GM23248 (cell line): ENCODE results near the gene ARMH4. TPM values are rescaled to one million over a fixed set of nuclear protein-coding genes. Genes with fewer than 3 reads are reported as not detected.

Source experiments
- DNase-seq: peaks from one replicate; pipeline ENCODE4 v3.0.0-alpha.2; 2015
- H2AFZ ChIP-seq: fragments of 200-600 bp; sonication (generic); 2 replicates; pipeline ENCODE4 v1.6.1; 2016; ENCODE audit warnings: antibody characterized with exemption
- H3F3A ChIP-seq: fragments of 200-600 bp; sonication (generic); 2 replicates; pipeline ENCODE4 v1.6.1; 2016; ENCODE audit warnings: mild to moderate bottlenecking, antibody characterized with exemption, mixed run types; ENCODE audit not compliant: insufficient read depth
- H3K27ac ChIP-seq: fragments of 200-600 bp; sonication (generic); 2 replicates; pipeline ENCODE4 v1.5.1; 2016; ENCODE audit warnings: mild to moderate bottlenecking
- H3K27me3 ChIP-seq: fragments of 200-600 bp; sonication (generic); replicated peaks from 2 replicates; pipeline ENCODE4 v1.6.1; 2016; ENCODE audit warnings: mild to moderate bottlenecking; ENCODE audit not compliant: insufficient read depth
- H3K36me3 ChIP-seq: fragments of 200-600 bp; sonication (generic); 2 replicates; pipeline ENCODE4 v1.6.1; 2016; ENCODE audit warnings: low read depth, mild to moderate bottlenecking
- H3K4me1 ChIP-seq: fragments of 200-600 bp; sonication (generic); 2 replicates; pipeline ENCODE4 v1.6.1; 2016; ENCODE audit warnings: mild to moderate bottlenecking; ENCODE audit not compliant: insufficient read depth
- H3K4me2 ChIP-seq: fragments of 200-600 bp; sonication (generic); one replicate; pipeline ENCODE4 v1.6.1; 2016; ENCODE audit warnings: mild to moderate bottlenecking; ENCODE audit not compliant: unreplicated experiment
- H3K4me3 ChIP-seq: fragments of 200-600 bp; sonication (generic); 2 replicates; pipeline ENCODE4 v1.5.1; 2016; ENCODE audit warnings: mild to moderate bottlenecking
- H3K79me2 ChIP-seq: fragments of 200-600 bp; sonication (generic); 2 replicates; pipeline ENCODE4 v1.6.1; 2016; ENCODE audit warnings: mild to moderate bottlenecking; ENCODE audit not compliant: insufficient read depth
- H3K9ac ChIP-seq: fragments of 200-600 bp; sonication (generic); 2 replicates; pipeline ENCODE4 v1.6.1; 2016; ENCODE audit warnings: mild to moderate bottlenecking
- H3K9me2 ChIP-seq: fragments of 200-600 bp; sonication (generic); 2 replicates; pipeline ENCODE4 v1.6.1; 2016; ENCODE audit warnings: mixed run types, mild to moderate bottlenecking, moderate library complexity; ENCODE audit not compliant: insufficient read depth
- H3K9me3 ChIP-seq: fragments of 200-600 bp; sonication (generic); one replicate; pipeline ENCODE4 v1.6.1; 2017; ENCODE audit warnings: low read depth
- H4K20me1 ChIP-seq: fragments of 200-600 bp; sonication (generic); 2 replicates; pipeline ENCODE4 v1.6.0; 2016; ENCODE audit not compliant: insufficient read depth
- EZH2 ChIP-seq: fragments of 200-600 bp; sonication (generic); IDR thresholded peaks from 2 replicates; pipeline ENCODE4 v1.6.1; 2018; ENCODE audit warnings: antibody characterized with exemption, mild to moderate bottlenecking; ENCODE audit not compliant: insufficient read depth, poor library complexity, severe bottlenecking
- EZH2phosphoT487 ChIP-seq: fragments of 200-600 bp; sonication (generic); IDR thresholded peaks from 2 replicates; pipeline ENCODE4 v1.6.1; 2018; ENCODE audit warnings: antibody characterized with exemption, moderate library complexity, mild to moderate bottlenecking, low read depth; ENCODE audit not compliant: insufficient read depth
- WGBS, 2 experiments: methylation state at CpG; one replicate each; pipeline ENCODE4 v1.1.6; 2015 to 2017; ENCODE audit warnings: low lambda C conversion rate in 2 of 2, low coverage in 1 of 2; ENCODE audit errors: missing lambda C conversion rate in 2 of 2; 5-methylcytosine and 5-hydroxymethylcytosine counted together
- in situ Hi-C: fragments of 300-500 bp; cut with MboI; formaldehyde crosslinking; loops from 2 replicates; pipeline ENCODE4 v1.15.0; 2020
- polyA plus RNA-seq: library from polyadenylated mRNA; unstranded; fragments of >200 nt; fragmentation: Nextera tagmentation; extraction: Ambion mirVana; gene quantifications from 2 replicates; pipeline ENCODE4 v1.2.1, GENCODE V29; 2016
- total RNA-seq: library from RNA; depleted of rRNA; stranded (reverse); fragments of >200 nt; shearing (Covaris generic); gene quantifications from 2 replicates; pipeline ENCODE4 v1.2.3, GENCODE V29; 2014

Gene ARMH4
- total and polyA plus RNA-seq, 2 experiments from 2014 or later = 2.9 to 8.7 TPM

GRCh38 chr14:58026967-58027366 lies 125.0 kb downstream of the ARMH4 start:
- no peaks in the 10 kb centered on the region for H3K36me3 ChIP-seq
- no peak overlapping the region for H3K4me2 ChIP-seq
- no peaks in the 10 kb centered on the region for H3K9me3 ChIP-seq
- H3F3A ChIP-seq = no peaks in the 10 kb centered on the region
- no peak overlapping the region for H3K9ac ChIP-seq
- no peak overlapping the region for H3K27ac ChIP-seq
- in situ Hi-C loops = no loop called here
- no peaks in the 10 kb centered on the region for H3K27me3 ChIP-seq
- 78 to 79% methylated on average over 1 of the region's 1 CpG for WGBS, 2 experiments
- no peaks in the 10 kb centered on the region for H3K9me2 ChIP-seq
- no peaks in the 10 kb centered on the region for H3K4me1 ChIP-seq
- DNase-seq = no peak
- no peaks in the 10 kb centered on the region for H3K79me2 ChIP-seq
- no peak for TF ChIP-seq EZH2
- no peak for TF ChIP-seq EZH2phosphoT487
- no peaks in the 10 kb centered on the region for H4K20me1 ChIP-seq
- H2AFZ ChIP-seq = no peak overlapping the region
- H3K4me3 ChIP-seq = no peak overlapping the region

GRCh38 chr14:58026219-58026618 lies 125.8 kb downstream of the ARMH4 start:
- Histone ChIP-seq H3K79me2 (no peaks in the 10 kb centered on the region), H4K20me1 (no peaks in the 10 kb centered on the region), H3K9ac (no peak overlapping the region), H3K9me2 (no peaks in the 10 kb centered on the region), H3K4me1 (no peaks in the 10 kb centered on the region), H3K27me3 (no peaks in the 10 kb centered on the region), H3K9me3 (no peaks in the 10 kb centered on the region), H2AFZ (no peak overlapping the region), H3K27ac (no peak overlapping the region), H3F3A (no peaks in the 10 kb centered on the region), H3K36me3 (no peaks in the 10 kb centered on the region), H3K4me2 (no peak overlapping the region), H3K4me3 (no peak overlapping the region)
- DNase-seq = no peak
- TF ChIP-seq EZH2phosphoT487 = no peak
- TF ChIP-seq EZH2 = no peak
- in situ Hi-C loops = no loop called here
- WGBS, 2 experiments = 38 to 58% methylated on average over 1 of the region's 1 CpG

GRCh38 chr14:58014778-58015177 lies 137.2 kb downstream of the ARMH4 start:
- no peak for TF ChIP-seq EZH2
- TF ChIP-seq EZH2phosphoT487 = no peak
- in situ Hi-C loops = no loop called here
- no peak for DNase-seq
- no peak overlapping the region for H2AFZ ChIP-seq
- H4K20me1 ChIP-seq = no peaks in the 10 kb centered on the region
- no peaks in the 10 kb centered on the region for H3K9me3 ChIP-seq
- no peaks in the 10 kb centered on the region for H3K27me3 ChIP-seq
- no peak overlapping the region for H3K9ac ChIP-seq
- H3K36me3 ChIP-seq = no peaks in the 10 kb centered on the region
- 79 to 84% methylated on average over 2 of the region's 2 CpGs for WGBS, 2 experiments
- H3K9me2 ChIP-seq = no peaks in the 10 kb centered on the region
- no peaks in the 10 kb centered on the region for H3F3A ChIP-seq
- no peak overlapping the region for H3K27ac ChIP-seq
- H3K4me3 ChIP-seq = no peak overlapping the region
- H3K79me2 ChIP-seq = no peaks in the 10 kb centered on the region
- H3K4me1 ChIP-seq = no peaks in the 10 kb centered on the region
- no peak overlapping the region for H3K4me2 ChIP-seq

GRCh38 chr14:58002618-58003017 lies 149.4 kb downstream of the ARMH4 start:
- 45% methylated on average over 2 of the region's 2 CpGs for WGBS, 2 experiments
- no peaks in the 10 kb centered on the region for H3K27me3 ChIP-seq
- DNase-seq = no peak
- H2AFZ ChIP-seq = no peak overlapping the region
- H3K4me3 ChIP-seq = no peak overlapping the region
- H3K4me1 ChIP-seq = no peaks in the 10 kb centered on the region
- H3K27ac ChIP-seq = no peak overlapping the region
- in situ Hi-C loops = no loop called here
- H3K79me2 ChIP-seq = no peaks in the 10 kb centered on the region
- H3K9ac ChIP-seq = no peak overlapping the region
- no peaks in the 10 kb centered on the region for H4K20me1 ChIP-seq
- H3F3A ChIP-seq = no peaks in the 10 kb centered on the region
- H3K9me3 ChIP-seq = no peaks in the 10 kb centered on the region
- H3K36me3 ChIP-seq = no peaks in the 10 kb centered on the region
- TF ChIP-seq EZH2phosphoT487 (no peak), EZH2 (no peak)
- no peaks in the 10 kb centered on the region for H3K9me2 ChIP-seq
- no peak overlapping the region for H3K4me2 ChIP-seq

- no peaks in the 10 kb centered on the region for H3K9me3 ChIP-seq
- no peaks in the 10 kb centered on the region for H3K79me2 ChIP-seq
- no peak overlapping the region for H3K4me3 ChIP-seq
- in situ Hi-C loops = no loop called here
- no peak overlapping the region for H3K27ac ChIP-seq
- no peak overlapping the region for H2AFZ ChIP-seq
- no peaks in the 10 kb centered on the region for H3K9me2 ChIP-seq
- no peaks in the 10 kb centered on the region for H3K4me1 ChIP-seq
- no peaks in the 10 kb centered on the region for H3K36me3 ChIP-seq
- no peaks in the 10 kb centered on the region for H3K27me3 ChIP-seq
- TF ChIP-seq EZH2phosphoT487 (no peak), EZH2 (no peak)
- no peak overlapping the region for H3K9ac ChIP-seq
- no peak overlapping the region for H3K4me2 ChIP-seq
- H3F3A ChIP-seq = no peaks in the 10 kb centered on the region
- no peaks in the 10 kb centered on the region for H4K20me1 ChIP-seq
- no peak for DNase-seq
- WGBS, 2 experiments = 52 to 68% methylated on average over 1 of the region's 1 CpG
These were observed 152.0 kb downstream of the ARMH4 start for GRCh38 chr14:57999979-58000378.
